DND-41 (cell line): ENCODE results near the gene KANK3.

Experiments used
- ATAC-seq: fragments of 200-7000 bp; cut with Tn5 transposase; 3 replicates; pipeline ENCODE4 v1.9.1; 2021; ENCODE audit warnings: low read depth; ENCODE audit not compliant: insufficient read depth
- DNase-seq: peaks from one replicate; pipeline ENCODE4 v3.0.0-alpha.2; 2020
- H2AFZ ChIP-seq: 2 replicates; pipeline ENCODE4 v1.6.0; 2012; ENCODE audit warnings: low read depth, low read length
- H3K27ac ChIP-seq: 2 replicates; pipeline ENCODE4 v1.5.1; 2012; ENCODE audit warnings: low read length, inconsistent platforms
- H3K27me3 ChIP-seq: fragments of 200-600 bp; sonication (generic); 2 replicates; pipeline ENCODE4 v1.6.0; 2012; ENCODE audit warnings: low read length, mild to moderate bottlenecking, inconsistent platforms; ENCODE audit not compliant: insufficient read depth, poor library complexity
- H3K36me3 ChIP-seq: 2 replicates; pipeline ENCODE4 v1.5.1; 2012; ENCODE audit warnings: low read length, inconsistent platforms; ENCODE audit not compliant: insufficient read depth
- H3K4me1 ChIP-seq: 2 replicates; pipeline ENCODE4 v1.5.1; 2012; ENCODE audit warnings: mild to moderate bottlenecking, low read length; ENCODE audit not compliant: insufficient read depth
- H3K4me2 ChIP-seq: 2 replicates; pipeline ENCODE4 v1.6.0; 2012; ENCODE audit warnings: mild to moderate bottlenecking, moderate library complexity, low read length, inconsistent platforms; ENCODE audit not compliant: insufficient read depth
- H3K4me3 ChIP-seq, 2 experiments: fragments of 200-600 bp in 1 of 2; shearing (Covaris generic) in 1 of 2; 2 replicates each; pipeline ENCODE4 v1.5.1; 2012 to 2016; ENCODE audit warnings: inconsistent platforms in 2 of 2, low read length in 2 of 2, mild to moderate bottlenecking in 2 of 2, low read depth in 1 of 2, moderate library complexity in 1 of 2
- H3K79me2 ChIP-seq: 2 replicates; pipeline ENCODE4 v1.6.0; 2012; ENCODE audit warnings: low read length, inconsistent platforms; ENCODE audit not compliant: insufficient read depth
- H3K9ac ChIP-seq: 2 replicates; pipeline ENCODE4 v1.6.0; 2012; ENCODE audit warnings: low read depth, mild to moderate bottlenecking, inconsistent platforms, low read length, moderate library complexity
- H3K9me3 ChIP-seq: 2 replicates; pipeline ENCODE4 v1.5.1; 2012; ENCODE audit warnings: low read length, moderate library complexity, mild to moderate bottlenecking, inconsistent platforms; ENCODE audit not compliant: insufficient read depth, severe bottlenecking
- H4K20me1 ChIP-seq: 2 replicates; pipeline ENCODE4 v1.6.0; 2012; ENCODE audit warnings: low read length; ENCODE audit not compliant: insufficient read depth
- CTCF ChIP-seq: IDR thresholded peaks from 2 replicates; pipeline ENCODE4 v1.5.1; 2012; ENCODE audit warnings: borderline replicate concordance, low read length, moderate library complexity, mild to moderate bottlenecking; ENCODE audit not compliant: poor library complexity, severe bottlenecking; ENCODE audit errors: extremely low read depth
- EZH2 ChIP-seq: IDR thresholded peaks from 3 replicates; pipeline ENCODE4 v1.6.1; 2012; ENCODE audit warnings: borderline replicate concordance, low read depth, mild to moderate bottlenecking, moderate library complexity, low read length, inconsistent platforms; ENCODE audit not compliant: severe bottlenecking

The KANK3 gene

GRCh38 chr19:8307400-8307964 lies 35.6 kb downstream of the KANK3 start:
- Histone ChIP-seq H3K27me3 (no peaks in the 10 kb centered on the region), H3K4me2 (peak overlapping the region; percentile 97), H3K79me2 (peaks cover 53% of the 10 kb centered on the region), H3K36me3 (peaks cover 64% of the 10 kb centered on the region), H3K27ac (peak overlapping the region; percentile 87), H2AFZ (peak overlapping the region; percentile 77), H3K4me3 (peak overlapping the region; percentile 57 to 71; a peak in 3 of 4 replicates), H4K20me1 (peaks cover 5% of the 10 kb centered on the region), H3K9ac (peak overlapping the region; percentile 77), H3K9me3 (no peaks in the 10 kb centered on the region), H3K4me1 (peaks cover 52% of the 10 kb centered on the region)
- ATAC-seq (peak; percentile 4; the same call in 1 of the 3 replicates), DNase-seq (peak; percentile 34)
- TF ChIP-seq CTCF = no peak
- TF ChIP-seq EZH2 = no peak

- no peaks in the 10 kb centered on the region for H3K9me3 ChIP-seq
Measured at GRCh38 chr19:8306235-8307054, 36.6 kb downstream of the KANK3 start.

GRCh38 chr19:8305798-8306197 lies 37.3 kb downstream of the KANK3 start:
- Histone ChIP-seq H3K4me2 (peak overlapping the region; percentile 97), H3K9ac (0 out of 2 replicates have a peak overlapping the region, but pooled peaks have one; percentile 1), H4K20me1 (peaks cover 5% of the 10 kb centered on the region)

More at GRCh38 chr19:8306235-8307054, 36.6 kb downstream of the KANK3 start:
- H3K36me3 ChIP-seq = peaks cover 63% of the 10 kb centered on the region
- H3K79me2 ChIP-seq = peaks cover 53% of the 10 kb centered on the region
- H2AFZ ChIP-seq = no peak overlapping the region
- peak overlapping the region; percentile 97 for H3K4me2 ChIP-seq
- peak overlapping the region in 1 of 2 experiments; percentile 71; a peak in 2 of 4 replicates for H3K4me3 ChIP-seq
- H3K27ac ChIP-seq = peak overlapping the region; percentile 87; the same call in 1 of the 2 replicates
- peaks cover 52% of the 10 kb centered on the region for H3K4me1 ChIP-seq
- H3K9ac ChIP-seq = peak overlapping the region; percentile 77
- H3K27me3 ChIP-seq = no peaks in the 10 kb centered on the region
- ATAC-seq (no peak), DNase-seq (peak; percentile 6)
- no peak for TF ChIP-seq EZH2
- TF ChIP-seq CTCF = no peak
- peaks cover 5% of the 10 kb centered on the region for H4K20me1 ChIP-seq

More at GRCh38 chr19:8305798-8306197, 37.3 kb downstream of the KANK3 start:
- Histone ChIP-seq H3K79me2 (peaks cover 53% of the 10 kb centered on the region), H3K4me1 (peaks cover 52% of the 10 kb centered on the region), H3K4me3 (no peak overlapping the region), H3K27ac (no peak overlapping the region), H3K36me3 (peaks cover 57% of the 10 kb centered on the region), H3K27me3 (no peaks in the 10 kb centered on the region), H3K9me3 (no peaks in the 10 kb centered on the region), H2AFZ (no peak overlapping the region)
- DNase-seq = peak; percentile 4
- no peak for ATAC-seq
- TF ChIP-seq EZH2 (no peak), CTCF (no peak)
